ENCODE results near the gene PRKCB. TPM values are rescaled to one million over a fixed set of nuclear protein-coding genes. Genes with fewer than 3 reads are reported as not detected.

The PRKCB gene
- total RNA-seq, 1 experiment from 2014 or later: 0.89 TPM

GRCh38 chr16:23896832-23897821 lies 61.3 kb downstream of the PRKCB start:
- POLR2A ChIA-PET: no interaction called here
- Histone ChIP-seq H3K4me1 (ENCODE audit: control insufficient read depth in 1 of 2, insufficient read depth in 2 of 2, low read length in 2 of 2) (no peaks in the 10 kb centered on the region), H3K27ac (ENCODE audit: low read depth, low read length) (no peak overlapping the region), H2AFZ (ENCODE audit: low read depth, low read length, poor library complexity, severe bottlenecking) (no peak overlapping the region), H3K27me3 (ENCODE audit: insufficient read depth, low read length) (peaks cover 20% of the 10 kb centered on the region), H3K9me2 (ENCODE audit: insufficient read depth) (no peaks in the 10 kb centered on the region), H3K9ac (ENCODE audit: low read length) (no peak overlapping the region), H3K36me3 (ENCODE audit: control insufficient read depth in 1 of 2, insufficient read depth in 2 of 2, low read length in 2 of 2) (no peaks in the 10 kb centered on the region), H3K4me3 (replicated peaks in 1 of 2; ENCODE audit: low read depth in 1 of 2, low read length in 2 of 2) (no peak overlapping the region), H4K20me1 (ENCODE audit: insufficient read depth) (no peaks in the 10 kb centered on the region), H3K4me2 (ENCODE audit: low read length) (no peak overlapping the region), H3K79me2 (ENCODE audit: insufficient read depth, low read length) (no peaks in the 10 kb centered on the region), H3K9me3 (ENCODE audit: control insufficient read depth in 1 of 2, insufficient read depth in 1 of 2, low read depth in 1 of 2, low read length in 2 of 2) (no peaks in the 10 kb centered on the region)
- TF ChIP-seq EGR1 (IDR thresholded peaks at IDR 0.05; ENCODE audit: low read depth): no peak
- no peak for TF ChIP-seq POLR2A (IDR thresholded peaks at IDR 0.05; ENCODE audit: borderline replicate concordance, extremely low read depth, insufficient read depth, insufficient read length)
- TF ChIP-seq SP1 (IDR thresholded peaks at IDR 0.05; ENCODE audit: low read depth): no peak
- TF ChIP-seq EZH2phosphoT487 (IDR thresholded peaks at IDR 0.05; ENCODE audit: borderline replicate concordance): no peak
- no peak for TF ChIP-seq REST (IDR thresholded peaks at IDR 0.05; ENCODE audit: low read depth)
- no peak for TF ChIP-seq ELF1 (IDR thresholded peaks at IDR 0.05; ENCODE audit: borderline replicate concordance, low read depth)
- no peak for TF ChIP-seq ZFX (IDR thresholded peaks at IDR 0.05)
- no peak for TF ChIP-seq JUND (IDR thresholded peaks at IDR 0.05)
- no peak for TF ChIP-seq CEBPB (IDR thresholded peaks at IDR 0.05; ENCODE audit: low read depth)
- TF ChIP-seq SIN3A (IDR thresholded peaks at IDR 0.05; ENCODE audit: low read depth): no peak
- no peak for TF ChIP-seq FOSL1 (IDR thresholded peaks at IDR 0.05; ENCODE audit: low read depth)
- TF ChIP-seq ZNF274 (IDR thresholded peaks at IDR 0.05; ENCODE audit: low read depth, low read length): no peak
- no peak for TF ChIP-seq YY1 (IDR thresholded peaks at IDR 0.05; ENCODE audit: extremely low read depth, insufficient replicate concordance, low read depth, low read length)
- TF ChIP-seq SRF (IDR thresholded peaks at IDR 0.05; ENCODE audit: low read depth): no peak
- no peak for TF ChIP-seq RAD21 (IDR thresholded peaks at IDR 0.05; ENCODE audit: low read depth)
- no peak for TF ChIP-seq POLR2AphosphoS5 (IDR thresholded peaks at IDR 0.05; ENCODE audit: low read depth, low read length)
- no peak for TF ChIP-seq TCF7L2 (IDR thresholded peaks at IDR 0.05; ENCODE audit: borderline replicate concordance, extremely low read depth, insufficient read depth, insufficient read length)
- CTCF ChIA-PET: no interaction called here
- intact Hi-C loops (cut with micrococcal nuclease): loop anchor here (10.0 kb wide), 1 partner anchor 62 kb away; the partner anchor contains the start of gene PRKCB
- ATAC-seq (no peak), DNase-seq (ENCODE audit: low read depth, low spot score) (no peak)
- no TSS peak for BruUV-seq (replicated peaks)
- RAD21 ChIA-PET (ENCODE audit: low non-redundant PET in 1 of 2, low total read pairs in 2 of 2, uncharacterized antibody in 2 of 2, unreplicated experiment in 2 of 2): no interaction called here

All from HCT116 (cell line).